H1 (cell line): ENCODE data around the gene GRIK1. TPM values are rescaled to one million over a fixed set of nuclear protein-coding genes. Genes with fewer than 3 reads are reported as not detected.

Experiments used
- FOSL1 ChIP-seq: IDR thresholded peaks from 2 replicates; pipeline ENCODE4 v1.6.1; 2011; ENCODE audit warnings: mild to moderate bottlenecking, low read depth, low read length, moderate library complexity; ENCODE audit not compliant: insufficient read depth
- MAFK ChIP-seq: IDR thresholded peaks from 2 replicates; pipeline ENCODE4 v1.6.1; 2012; ENCODE audit warnings: low read depth, mild to moderate bottlenecking, improper control_type of control experiment, low read length
- MAX ChIP-seq: IDR thresholded peaks from 2 replicates; pipeline ENCODE4 v1.6.1; 2012; ENCODE audit warnings: inconsistent platforms
- TAF7 ChIP-seq: optimal IDR thresholded peaks from 2 replicates; pipeline ENCODE3; 2011; ENCODE audit warnings: low read depth, mild to moderate bottlenecking, inconsistent platforms, low read length, moderate library complexity, borderline replicate concordance
- TCF12 ChIP-seq: IDR thresholded peaks from 2 replicates; pipeline ENCODE4 v1.6.1; 2011; ENCODE audit warnings: low read depth, mild to moderate bottlenecking, low read length
- polyA plus RNA-seq, 7 experiments: library from polyadenylated mRNA; depleted of rRNA in 3 of 7; stranded (reverse) in 5 of 7; unstranded in 2 of 7; fragments of >200 nt in 5 of 7; fragments of 200-250 nt in 2 of 7; gene quantifications; 1 replicate in 5 of 7; 2 replicates in 1 of 7; 4 replicates in 1 of 7; pipeline versions ENCODE4 v1.2.1 to v1.2.3, GENCODE V29; 2011 to 2013; ENCODE audit warnings: missing spikeins in 2 of 7, mixed read lengths in 2 of 7
- total RNA-seq: library from RNA; stranded (reverse); fragmentation: NEBNext Ultra II Directional; extraction: Animal tissue kit (Norgen Biotek cat#: 25700); gene quantifications from 2 replicates; pipeline ENCODE4 v1.2.1, GENCODE V29; 2021
- TF ChIP-seq, protein P1 (sequence below): IDR thresholded peaks from 2 replicates; pipeline ENCODE4 v1.6.1; 2011; ENCODE audit warnings: low read depth, mild to moderate bottlenecking, low read length; ENCODE audit not compliant: insufficient read depth

GRIK1 gene
- total and polyA plus RNA-seq, 2 of the 8 experiments (the other 6 are each of a cell fraction or from before 2014, with no cell fraction given) = 0.11 to 0.32 TPM

DNA sequence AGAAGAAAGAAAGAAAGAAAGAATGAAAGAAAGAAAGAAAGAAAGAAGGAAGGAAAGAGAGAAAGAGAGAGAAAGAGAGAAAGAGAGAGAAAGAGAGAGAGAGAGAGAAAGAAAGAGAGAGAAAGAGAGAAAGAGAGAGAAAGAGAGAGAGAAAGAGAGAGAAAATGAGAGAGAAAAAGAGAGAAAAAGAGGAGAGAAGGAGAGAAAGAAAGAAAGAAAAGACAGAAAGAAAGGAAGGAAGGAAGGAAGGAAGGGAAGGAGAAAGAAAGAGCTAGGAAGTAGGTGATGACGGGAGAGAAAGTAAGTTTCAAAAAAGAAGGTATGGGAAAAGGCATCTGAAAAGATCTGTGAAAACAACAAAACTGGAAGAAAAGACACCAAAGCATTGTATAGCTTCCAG, 72.0 kb downstream of the GRIK1 start (continued):
- TF ChIP-seq TAF7 (no peak), FOSL1 (no peak), MAFK (no peak), TCF12 (no peak), MAX (no peak)
- TF ChIP-seq, protein P1, sequence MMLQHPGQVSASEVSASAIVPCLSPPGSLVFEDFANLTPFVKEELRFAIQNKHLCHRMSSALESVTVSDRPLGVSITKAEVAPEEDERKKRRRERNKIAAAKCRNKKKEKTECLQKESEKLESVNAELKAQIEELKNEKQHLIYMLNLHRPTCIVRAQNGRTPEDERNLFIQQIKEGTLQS = no peak
